ENCODE data around the gene KIF3A.

DNA sequence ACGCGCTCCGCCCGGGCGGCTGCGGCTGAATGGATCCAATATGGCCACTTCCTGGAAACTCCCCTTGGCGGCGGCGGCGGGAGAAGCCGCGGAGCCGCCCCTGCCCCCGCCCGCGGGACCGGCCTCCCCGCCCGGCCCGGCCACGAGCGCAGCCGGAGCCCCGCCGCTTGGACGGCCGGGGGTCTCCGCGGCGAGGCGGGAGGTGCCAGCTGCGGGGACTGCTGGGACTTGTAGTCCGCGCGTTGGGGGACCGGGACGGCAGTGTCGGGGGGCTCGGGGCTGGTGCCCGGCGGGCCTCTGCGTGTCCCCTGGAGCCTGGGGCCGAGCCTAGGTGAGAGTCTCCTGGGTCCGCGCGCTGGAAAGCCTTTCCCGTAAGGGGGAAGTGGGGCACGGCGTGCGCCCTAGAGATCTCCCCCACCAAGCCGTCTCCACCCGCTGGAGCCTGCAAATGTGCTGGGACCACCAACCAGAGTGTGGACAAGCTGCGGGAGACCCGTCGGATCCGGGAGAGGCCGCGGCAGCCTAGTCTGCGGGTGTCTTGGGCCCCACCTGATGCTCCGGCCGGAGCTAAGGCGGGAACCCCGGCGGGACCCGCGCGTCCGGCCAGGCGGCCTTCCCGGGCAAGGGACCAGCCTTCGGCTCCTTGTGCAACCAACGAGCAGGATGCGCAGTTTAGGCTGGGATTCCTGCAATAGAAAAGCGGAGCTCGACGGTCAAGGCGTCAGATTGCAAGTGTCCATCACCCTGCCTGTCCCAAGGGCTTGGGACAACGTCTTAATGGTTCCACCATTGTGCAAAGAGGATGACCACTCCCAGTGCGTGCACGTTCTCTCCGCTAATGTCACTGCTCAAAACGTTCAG, 40.1 kb upstream of the KIF3A start, which contains the start of gene SEPTIN8:
- TF ChIP-seq, protein P1, sequence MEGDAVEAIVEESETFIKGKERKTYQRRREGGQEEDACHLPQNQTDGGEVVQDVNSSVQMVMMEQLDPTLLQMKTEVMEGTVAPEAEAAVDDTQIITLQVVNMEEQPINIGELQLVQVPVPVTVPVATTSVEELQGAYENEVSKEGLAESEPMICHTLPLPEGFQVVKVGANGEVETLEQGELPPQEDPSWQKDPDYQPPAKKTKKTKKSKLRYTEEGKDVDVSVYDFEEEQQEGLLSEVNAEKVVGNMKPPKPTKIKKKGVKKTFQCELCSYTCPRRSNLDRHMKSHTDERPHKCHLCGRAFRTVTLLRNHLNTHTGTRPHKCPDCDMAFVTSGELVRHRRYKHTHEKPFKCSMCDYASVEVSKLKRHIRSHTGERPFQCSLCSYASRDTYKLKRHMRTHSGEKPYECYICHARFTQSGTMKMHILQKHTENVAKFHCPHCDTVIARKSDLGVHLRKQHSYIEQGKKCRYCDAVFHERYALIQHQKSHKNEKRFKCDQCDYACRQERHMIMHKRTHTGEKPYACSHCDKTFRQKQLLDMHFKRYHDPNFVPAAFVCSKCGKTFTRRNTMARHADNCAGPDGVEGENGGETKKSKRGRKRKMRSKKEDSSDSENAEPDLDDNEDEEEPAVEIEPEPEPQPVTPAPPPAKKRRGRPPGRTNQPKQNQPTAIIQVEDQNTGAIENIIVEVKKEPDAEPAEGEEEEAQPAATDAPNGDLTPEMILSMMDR (IDR thresholded peaks at IDR 0.05 in 2 of 3, conservative IDR thresholded peaks at IDR 0.05 in 1 of 3; ENCODE audit: borderline replicate concordance in 1 of 3, insufficient read depth in 1 of 3, low read depth in 2 of 3, low read length in 2 of 3): no peak
- no peak for TF ChIP-seq TCF7L2 (IDR thresholded peaks at IDR 0.05; ENCODE audit: borderline replicate concordance, extremely low read depth, insufficient read depth, insufficient read length)
- TF ChIP-seq, protein P2, sequence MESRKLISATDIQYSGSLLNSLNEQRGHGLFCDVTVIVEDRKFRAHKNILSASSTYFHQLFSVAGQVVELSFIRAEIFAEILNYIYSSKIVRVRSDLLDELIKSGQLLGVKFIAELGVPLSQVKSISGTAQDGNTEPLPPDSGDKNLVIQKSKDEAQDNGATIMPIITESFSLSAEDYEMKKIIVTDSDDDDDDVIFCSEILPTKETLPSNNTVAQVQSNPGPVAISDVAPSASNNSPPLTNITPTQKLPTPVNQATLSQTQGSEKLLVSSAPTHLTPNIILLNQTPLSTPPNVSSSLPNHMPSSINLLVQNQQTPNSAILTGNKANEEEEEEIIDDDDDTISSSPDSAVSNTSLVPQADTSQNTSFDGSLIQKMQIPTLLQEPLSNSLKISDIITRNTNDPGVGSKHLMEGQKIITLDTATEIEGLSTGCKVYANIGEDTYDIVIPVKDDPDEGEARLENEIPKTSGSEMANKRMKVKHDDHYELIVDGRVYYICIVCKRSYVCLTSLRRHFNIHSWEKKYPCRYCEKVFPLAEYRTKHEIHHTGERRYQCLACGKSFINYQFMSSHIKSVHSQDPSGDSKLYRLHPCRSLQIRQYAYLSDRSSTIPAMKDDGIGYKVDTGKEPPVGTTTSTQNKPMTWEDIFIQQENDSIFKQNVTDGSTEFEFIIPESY (IDR thresholded peaks at IDR 0.05; ENCODE audit: extremely low read depth, insufficient replicate concordance, low read length): no peak
